Measurements from ENCODE around the gene TEDDM1. TPM values are rescaled to one million over a fixed set of nuclear protein-coding genes. Genes with fewer than 3 reads are reported as not detected.

TEDDM1 gene
- total RNA-seq, 2 donors from 2014 or later: not detected

GRCh38 chr1:182376936-182377574, 23.4 kb downstream of the TEDDM1 start:
- intact Hi-C loops (cut with DNase I): no loop called here
- no peak for TF ChIP-seq POLR2A (IDR thresholded peaks at IDR 0.05)
- no peak for TF ChIP-seq POLR2AphosphoS5 (IDR thresholded peaks at IDR 0.05)
- TF ChIP-seq CTCF (IDR thresholded peaks at IDR 0.05): no peak
- Histone ChIP-seq H3K36me3 (no peaks in the 10 kb centered on the region), H3K9me3 (no peaks in the 10 kb centered on the region), H3K27me3 (replicated peaks; ENCODE audit: insufficient read depth) (no peaks in the 10 kb centered on the region), H3K4me1 (replicated peaks) (no peaks in the 10 kb centered on the region), H3K4me3 (no peak overlapping the region), H3K27ac (no peak overlapping the region)
- DNase-seq (ENCODE audit: low spot score): no peak

GRCh38 chr1:182374101-182374834, 26.2 kb downstream of the TEDDM1 start:
- 78% methylated on average over 5 of the region's 5 CpGs for WGBS
- Histone ChIP-seq H3K27ac (no peak overlapping the region), H3K9me3 (no peaks in the 10 kb centered on the region), H3K27me3 (replicated peaks; ENCODE audit: insufficient read depth) (no peaks in the 10 kb centered on the region), H3K36me3 (no peaks in the 10 kb centered on the region), H3K4me1 (replicated peaks) (no peaks in the 10 kb centered on the region), H3K4me3 (no peak overlapping the region)
- TF ChIP-seq POLR2A (IDR thresholded peaks at IDR 0.05) (no peak), POLR2AphosphoS5 (IDR thresholded peaks at IDR 0.05) (no peak)
- intact Hi-C loops (cut with DNase I): no loop called here
- DNase-seq (ENCODE audit: low spot score): no peak

- Histone ChIP-seq H3K36me3 (no peaks in the 10 kb centered on the region), H3K4me1 (replicated peaks) (no peaks in the 10 kb centered on the region), H3K4me3 (no peak overlapping the region), H3K27me3 (replicated peaks; ENCODE audit: insufficient read depth) (no peaks in the 10 kb centered on the region), H3K9me3 (no peaks in the 10 kb centered on the region), H3K27ac (no peak overlapping the region)
- WGBS: 66% methylated on average over 3 of the region's 3 CpGs
- no peak for TF ChIP-seq POLR2AphosphoS5 (IDR thresholded peaks at IDR 0.05)
- TF ChIP-seq CTCF (IDR thresholded peaks at IDR 0.05): no peak
- TF ChIP-seq POLR2A (IDR thresholded peaks at IDR 0.05): no peak
- no peak for DNase-seq (ENCODE audit: low spot score)
- intact Hi-C loops (cut with DNase I): no loop called here
These were observed 29.9 kb downstream of the TEDDM1 start for GRCh38 chr1:182370532-182370931.

GRCh38 chr1:182368903-182369302, 31.6 kb downstream of the TEDDM1 start:
- TF ChIP-seq CTCF (IDR thresholded peaks at IDR 0.05): no peak
- TF ChIP-seq POLR2A (IDR thresholded peaks at IDR 0.05): no peak
- no peak for TF ChIP-seq POLR2AphosphoS5 (IDR thresholded peaks at IDR 0.05)
- Histone ChIP-seq H3K9me3 (no peaks in the 10 kb centered on the region), H3K4me1 (replicated peaks) (no peaks in the 10 kb centered on the region), H3K27me3 (replicated peaks; ENCODE audit: insufficient read depth) (no peaks in the 10 kb centered on the region), H3K36me3 (no peaks in the 10 kb centered on the region), H3K4me3 (no peak overlapping the region), H3K27ac (no peak overlapping the region)
- intact Hi-C loops (cut with DNase I): no loop called here
- WGBS: 54% methylated on average over 4 of the region's 4 CpGs
- no peak for DNase-seq (ENCODE audit: low spot score)

- H3K36me3 ChIP-seq: no peaks in the 10 kb centered on the region
- TF ChIP-seq POLR2AphosphoS5 (IDR thresholded peaks at IDR 0.05): no peak
- no peak for TF ChIP-seq POLR2A (IDR thresholded peaks at IDR 0.05)
- TF ChIP-seq CTCF (IDR thresholded peaks at IDR 0.05): no peak
- no peaks in the 10 kb centered on the region for H3K4me1 ChIP-seq (replicated peaks)
- no peak overlapping the region for H3K27ac ChIP-seq
- H3K4me3 ChIP-seq: no peak overlapping the region
- H3K27me3 ChIP-seq (replicated peaks; ENCODE audit: insufficient read depth): no peaks in the 10 kb centered on the region
- intact Hi-C loops (cut with DNase I): no loop called here
- 56% methylated on average over 4 of the region's 4 CpGs for WGBS
- DNase-seq (ENCODE audit: low spot score): no peak
- no peaks in the 10 kb centered on the region for H3K9me3 ChIP-seq
These were observed 32.1 kb downstream of the TEDDM1 start for GRCh38 chr1:182368358-182368757.
